ENCODE results near the gene RGS6. TPM values are rescaled to one million over a fixed set of nuclear protein-coding genes. Genes with fewer than 3 reads are reported as not detected.

RGS6 gene
- total and polyA plus RNA-seq, 2 of the 4 experiments (the other 2 are of a cell fraction), result not detected

- Histone ChIP-seq H3K79me1 (ENCODE audit: low read depth in 1 of 2, low read length in 2 of 2) (no peaks in the 10 kb centered on the region), H3K9me1 (ENCODE audit: insufficient read depth, low read length) (no peaks in the 10 kb centered on the region), H2AFZ (replicated peaks; ENCODE audit: low read length, poor library complexity) (no peak overlapping the region), H3K36me3 (ENCODE audit: control insufficient read depth, insufficient read depth, low read length) (no peaks in the 10 kb centered on the region), H2BK15ac (ENCODE audit: low read depth, low read length) (no peak overlapping the region), H3K4ac (ENCODE audit: low read depth, low read length) (no peak overlapping the region), H3K4me3 (ENCODE audit: insufficient read depth, low read depth, low read length) (no peak overlapping the region), H4K8ac (ENCODE audit: low read depth in 2 of 2, low read length in 2 of 2) (no peak overlapping the region), H3K4me2 (ENCODE audit: low read depth, low read length) (no peak overlapping the region), H2BK5ac (ENCODE audit: low read depth, low read length, poor library complexity, severe bottlenecking) (no peak overlapping the region), H4K5ac (ENCODE audit: low read depth, low read length) (no peak overlapping the region), H2AK5ac (ENCODE audit: low read depth, low read length) (no peak overlapping the region), H2BK20ac (ENCODE audit: low read depth, low read length) (no peak overlapping the region), H3K56ac (ENCODE audit: extremely low read depth, insufficient read depth, low read length) (no peak overlapping the region), H2AK9ac (replicated peaks; ENCODE audit: low read depth, low read length, poor library complexity) (no peak overlapping the region), H3K27me3 (ENCODE audit: control insufficient read depth, insufficient read depth, low read length) (peaks cover 46% of the 10 kb centered on the region), H3K23ac (ENCODE audit: low read depth, low read length) (no peak overlapping the region), H3K27ac (ENCODE audit: insufficient read depth, low read length) (no peak overlapping the region), H4K91ac (ENCODE audit: insufficient read depth, low read depth, low read length) (no peak overlapping the region), H4K20me1 (ENCODE audit: insufficient read depth, low read length) (no peaks in the 10 kb centered on the region), H3K14ac (replicated peaks; ENCODE audit: low read depth, low read length) (no peak overlapping the region), H3K9me3 (ENCODE audit: control insufficient read depth, insufficient read depth, low read length) (peaks cover 3% of the 10 kb centered on the region; the same call in 1 of the 2 replicates), H2BK120ac (ENCODE audit: low read depth, low read length) (no peak overlapping the region), H3K9ac (ENCODE audit: low read depth, low read length) (no peak overlapping the region), H3K4me1 (ENCODE audit: control insufficient read depth, insufficient read depth, low read length) (no peaks in the 10 kb centered on the region; the same call in 1 of the 2 replicates), H3K18ac (ENCODE audit: low read depth, low read length) (no peak overlapping the region)
- no peak for DNase-seq
- POLR2A ChIA-PET (ENCODE audit: unreplicated experiment), result no interaction called here
- TF ChIP-seq USF2 (IDR thresholded peaks at IDR 0.05; ENCODE audit: low read depth, low read length) (no peak), NFE2L2 (IDR thresholded peaks at IDR 0.05; ENCODE audit: low read depth, low read length) (no peak), SMC3 (IDR thresholded peaks at IDR 0.05; ENCODE audit: low read depth, low read length) (no peak), POLR2A (IDR thresholded peaks at IDR 0.05; ENCODE audit: low read depth, low read length) (no peak), ELK1 (IDR thresholded peaks at IDR 0.05; ENCODE audit: borderline replicate concordance, low read depth, low read length) (no peak), RAD21 (IDR thresholded peaks at IDR 0.05; ENCODE audit: low read length) (no peak), CHD1 (IDR thresholded peaks at IDR 0.05; ENCODE audit: low read depth, low read length) (no peak), MAFK (IDR thresholded peaks at IDR 0.05; ENCODE audit: low read depth, low read length) (no peak), RCOR1 (IDR thresholded peaks at IDR 0.05; ENCODE audit: insufficient replicate concordance, low read length) (no peak), BHLHE40 (IDR thresholded peaks at IDR 0.05; ENCODE audit: low read depth, low read length) (no peak), MXI1 (IDR thresholded peaks at IDR 0.05; ENCODE audit: borderline replicate concordance, low read depth, low read length) (no peak), FOS (IDR thresholded peaks at IDR 0.05; ENCODE audit: low read depth, low read length) (no peak), RFX5 (IDR thresholded peaks at IDR 0.05; ENCODE audit: low read depth, low read length) (no peak), MAZ (IDR thresholded peaks at IDR 0.05; ENCODE audit: borderline replicate concordance, low read depth, low read length) (no peak), CEBPB (IDR thresholded peaks at IDR 0.05; ENCODE audit: low read depth, low read length) (no peak)
- CTCF ChIA-PET, result no interaction called here
- in situ Hi-C loops (cut with MboI; ENCODE audit: low sequenced_read_pairs), result no loop called here
- intact Hi-C loops (cut with micrococcal nuclease), result no loop called here
- ATAC-seq (ENCODE audit: low read depth), result no peak
- dilution Hi-C loops (cut with HindIII; ENCODE audit: low sequenced_read_pairs, unreplicated experiment), result no loop called here
- no CpG with 5 or more reads among the region's 8 CpGs for WGBS, 2 experiments (ENCODE audit: extremely low coverage in 2 of 2, insufficient read length in 1 of 2)
- BruUV-seq (replicated peaks), result no TSS peak
Measured at GRCh38 chr14:72478471-72478893, 546.3 kb downstream of the RGS6 start.
